Hematopoietic multipotent progenitor cell treated with erythropoietin and hydrocortisone succinate and interleukin-3 and kit ligand, for 6 days (in vitro differentiated cells): ENCODE results near the gene TPRG1.

ENCODE experiments used
- DNase-seq: peaks from one replicate; pipeline ENCODE4 v3.0.0-alpha.2; 2015

TPRG1 gene, protein sequence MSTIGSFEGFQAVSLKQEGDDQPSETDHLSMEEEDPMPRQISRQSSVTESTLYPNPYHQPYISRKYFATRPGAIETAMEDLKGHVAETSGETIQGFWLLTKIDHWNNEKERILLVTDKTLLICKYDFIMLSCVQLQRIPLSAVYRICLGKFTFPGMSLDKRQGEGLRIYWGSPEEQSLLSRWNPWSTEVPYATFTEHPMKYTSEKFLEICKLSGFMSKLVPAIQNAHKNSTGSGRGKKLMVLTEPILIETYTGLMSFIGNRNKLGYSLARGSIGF

DNA sequence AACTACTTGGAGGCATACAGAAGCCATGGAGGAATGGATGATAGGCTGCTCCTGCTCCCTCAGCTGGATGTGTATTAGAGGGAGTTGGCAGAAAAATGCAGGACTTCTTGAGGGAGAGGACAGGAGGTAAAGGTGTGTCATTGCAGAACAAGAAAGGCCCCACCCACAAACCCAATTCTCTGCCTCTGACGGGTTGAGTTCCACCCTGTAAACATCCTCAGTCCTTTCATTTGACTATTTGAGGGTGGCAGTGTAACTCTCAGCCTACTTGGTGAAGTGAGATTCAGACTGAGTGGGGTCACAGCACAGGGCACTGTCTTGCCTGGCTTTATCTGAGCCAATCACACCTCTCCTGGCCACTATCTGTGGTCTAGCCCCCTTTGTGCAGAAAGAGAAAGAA, at the start of gene TPRG1:
TPRG1 (plus strand) TSS at position 265 of the 400 bp plus-strand sequence. CDS start 35,414 bp downstream, outside the sequence.
- no peak for DNase-seq

DNA sequence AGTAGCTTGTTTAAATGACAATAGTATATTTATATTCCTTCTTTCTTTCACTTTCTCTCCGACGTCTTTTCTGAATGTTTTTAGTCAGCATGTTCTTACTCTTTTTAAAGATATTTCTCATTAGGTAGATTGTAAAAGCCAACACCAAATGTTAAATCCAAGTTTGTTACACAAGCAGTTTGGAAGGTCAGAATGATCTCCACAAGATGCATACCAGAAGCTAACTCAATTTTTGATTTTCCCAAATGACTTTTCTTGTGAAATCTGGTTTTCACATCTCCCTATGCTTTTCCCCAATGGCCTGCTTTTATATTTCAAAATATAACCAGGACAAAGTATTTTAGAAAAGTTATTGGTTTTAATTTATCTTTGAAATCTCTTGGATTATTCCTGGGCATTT, 49.7 kb upstream of the TPRG1 start:
- DNase-seq: no peak

DNA sequence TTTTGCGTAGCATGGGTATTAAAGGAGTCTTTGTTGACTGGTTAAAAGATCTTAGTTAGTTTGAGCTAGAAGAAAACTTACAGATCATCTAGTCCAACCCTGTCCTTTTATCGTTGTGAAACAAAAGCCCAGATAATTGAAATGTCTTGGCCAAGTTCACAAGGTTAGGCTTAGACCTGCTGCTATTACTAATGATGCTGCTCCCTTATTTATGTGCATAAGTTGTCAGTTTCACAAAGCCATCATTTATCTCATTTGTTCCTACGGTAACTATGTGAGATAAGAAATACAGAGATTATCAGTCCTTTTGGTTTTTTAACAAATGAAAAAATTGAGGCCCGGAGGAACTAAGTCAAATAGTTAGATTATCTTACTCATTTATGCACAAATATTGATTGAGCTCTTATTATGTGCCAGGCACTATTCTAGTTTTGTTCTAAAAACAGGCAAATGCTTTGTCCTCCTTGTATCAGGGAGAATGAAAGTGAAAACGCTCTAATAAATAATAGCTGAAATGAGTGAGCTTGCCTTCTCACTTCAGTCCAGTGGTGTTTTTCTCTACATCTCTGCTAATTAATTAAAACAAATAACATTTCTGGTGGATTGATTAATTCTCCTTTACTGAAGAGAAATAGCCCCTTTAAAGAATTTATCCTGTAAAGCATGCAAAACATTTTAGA, 49.1 kb upstream of the TPRG1 start:
- DNase-seq: no peak

DNA sequence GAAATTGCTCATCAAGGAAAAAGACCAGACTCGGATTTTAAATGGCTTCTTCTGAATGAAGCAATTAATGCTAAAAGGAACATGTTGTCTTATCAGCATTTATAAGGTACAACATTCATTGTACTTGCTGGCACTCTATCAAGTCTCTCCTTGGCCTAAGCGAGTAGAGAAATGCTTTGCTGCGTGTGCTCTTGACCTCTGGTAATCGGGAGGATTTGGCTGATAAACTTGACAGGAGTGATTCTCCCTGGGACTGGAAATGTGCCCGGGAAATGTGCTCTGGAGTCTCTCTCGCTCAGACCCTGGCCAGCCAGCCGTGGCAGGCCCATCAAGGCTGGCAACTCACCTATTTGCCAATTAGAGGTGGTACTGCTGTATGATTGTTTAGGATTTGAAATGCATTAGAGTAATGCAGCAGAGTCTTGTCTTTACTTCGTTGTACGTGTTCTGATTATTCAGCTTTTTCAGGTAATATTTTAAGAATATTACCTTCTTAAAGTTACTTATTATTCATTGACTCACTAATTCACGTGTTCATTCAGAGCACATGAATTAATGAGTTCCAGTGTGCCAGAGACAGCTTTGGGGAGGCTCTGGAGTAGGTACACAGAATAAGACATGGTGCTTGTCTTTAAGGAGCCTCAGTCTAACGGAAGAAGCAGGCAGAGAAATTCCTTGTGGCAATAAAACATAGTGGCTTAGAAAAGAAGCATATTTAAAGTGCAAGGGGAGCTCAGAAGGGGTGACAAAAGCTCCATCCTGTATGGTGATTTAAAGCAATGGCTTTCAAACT, 48.0 kb upstream of the TPRG1 start:
- DNase-seq: no peak

DNA sequence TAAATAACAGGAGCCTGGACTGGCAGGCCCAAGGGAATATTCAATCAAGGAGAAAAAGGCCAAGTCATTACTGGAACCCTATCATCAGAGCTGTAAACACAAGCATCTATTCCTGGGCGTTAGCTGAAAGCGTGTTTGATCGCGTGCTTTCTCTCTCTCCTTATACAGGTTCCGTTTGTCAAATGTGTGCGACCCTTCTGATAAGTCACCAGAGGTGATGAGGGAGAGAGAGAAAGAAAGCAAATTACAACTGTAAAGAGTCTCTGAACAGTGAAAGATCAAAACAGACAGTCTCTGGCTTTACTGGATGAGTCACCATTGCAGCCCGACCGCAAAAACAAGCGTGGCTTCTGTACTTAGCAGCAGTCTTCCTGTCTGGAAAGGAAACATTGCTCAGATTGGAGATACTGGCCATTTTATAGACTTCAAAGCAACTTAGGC, 39.5 kb upstream of the TPRG1 start:
- DNase-seq: peak; percentile 83

DNA sequence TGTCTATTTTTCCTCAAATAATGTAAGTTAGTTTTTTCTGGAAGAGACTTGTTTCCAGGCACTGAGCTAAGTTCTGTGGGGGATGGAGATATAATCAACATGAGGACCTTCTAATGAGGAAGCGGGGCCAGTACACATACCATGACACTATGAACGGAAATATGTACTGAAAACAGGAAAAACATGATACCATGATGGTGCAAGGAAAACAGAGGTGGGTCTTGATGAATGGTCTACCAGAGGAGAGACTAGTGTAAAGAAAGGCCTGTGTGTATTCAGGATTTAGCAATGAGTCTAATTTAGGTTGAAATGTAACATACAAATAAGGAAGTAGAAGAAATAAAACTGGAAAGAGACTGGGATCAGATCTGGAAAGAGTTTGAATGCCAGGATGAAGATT, 38.9 kb upstream of the TPRG1 start:
- DNase-seq: no peak

DNA sequence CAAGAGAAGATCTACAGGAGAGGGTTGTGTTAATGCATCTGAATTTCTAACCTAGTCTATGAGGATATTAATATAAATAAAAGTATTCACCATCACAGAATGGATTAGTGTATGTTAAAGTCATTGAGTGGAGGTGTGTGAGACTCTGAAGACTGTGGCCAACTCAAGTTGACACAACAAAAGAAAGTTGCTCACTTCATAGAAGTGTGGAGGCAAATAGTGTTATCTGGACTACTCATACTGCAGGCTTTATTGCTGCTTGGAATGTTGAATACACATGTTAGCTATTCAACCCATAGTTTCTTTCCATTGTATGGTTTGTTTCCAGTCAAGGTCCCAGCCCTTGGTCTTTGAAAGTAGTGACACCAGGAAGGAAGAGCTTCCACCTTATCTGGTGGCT, 38.0 kb upstream of the TPRG1 start:
- DNase-seq: no peak

DNA sequence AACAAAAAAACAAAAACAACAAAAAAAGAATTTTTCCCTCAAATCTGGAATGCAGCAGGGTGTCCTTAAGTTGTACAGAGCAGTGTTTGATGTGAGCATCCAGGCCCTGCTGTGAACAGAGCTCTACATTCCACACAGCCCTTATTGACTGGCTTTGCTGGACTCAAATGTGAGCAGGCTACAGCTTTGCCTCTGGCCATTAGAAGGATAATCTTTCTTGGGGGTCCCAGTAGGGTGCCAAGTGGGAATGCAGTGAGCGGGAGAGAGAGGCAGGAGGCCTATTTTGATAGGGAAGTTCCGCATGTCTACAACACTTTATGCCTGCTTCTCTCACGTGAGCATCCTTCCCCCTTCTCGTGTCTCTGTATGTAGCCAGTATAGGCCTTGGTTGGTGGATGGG, 34.4 kb upstream of the TPRG1 start:
- no peak for DNase-seq

DNA sequence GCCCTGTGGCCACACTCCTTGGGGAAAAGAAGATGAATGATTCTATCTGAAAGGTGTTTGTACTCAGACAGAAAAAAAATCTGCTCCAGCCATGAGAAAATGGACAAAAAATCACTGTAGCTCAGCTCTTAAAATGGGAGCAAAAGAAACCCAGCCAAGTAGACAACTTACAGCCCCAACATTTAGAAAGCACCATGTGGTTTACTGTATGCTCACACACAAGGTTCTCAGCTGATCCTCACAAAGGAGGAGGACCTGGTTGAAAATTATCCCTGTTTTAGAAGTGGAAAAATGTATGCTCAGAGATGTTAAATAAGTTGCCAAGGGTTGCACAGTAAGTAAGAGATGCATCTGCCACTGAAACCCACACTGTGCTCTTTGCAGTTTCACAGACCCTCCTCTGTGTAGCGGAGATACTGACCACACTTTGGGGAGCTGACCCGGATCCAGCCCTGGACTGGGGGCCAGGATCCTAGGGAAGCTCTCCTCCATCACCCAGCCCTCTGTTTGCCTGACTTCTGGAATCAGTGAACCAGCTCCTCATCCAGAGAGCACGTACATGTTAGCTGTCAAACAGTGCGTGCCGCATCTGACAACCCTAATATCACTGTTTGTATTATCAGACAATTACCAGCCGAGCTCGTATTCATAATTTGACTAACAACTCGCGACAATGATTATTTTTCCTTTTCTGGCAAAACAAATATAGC, 32.7 kb upstream of the TPRG1 start:
- no peak for DNase-seq

DNA sequence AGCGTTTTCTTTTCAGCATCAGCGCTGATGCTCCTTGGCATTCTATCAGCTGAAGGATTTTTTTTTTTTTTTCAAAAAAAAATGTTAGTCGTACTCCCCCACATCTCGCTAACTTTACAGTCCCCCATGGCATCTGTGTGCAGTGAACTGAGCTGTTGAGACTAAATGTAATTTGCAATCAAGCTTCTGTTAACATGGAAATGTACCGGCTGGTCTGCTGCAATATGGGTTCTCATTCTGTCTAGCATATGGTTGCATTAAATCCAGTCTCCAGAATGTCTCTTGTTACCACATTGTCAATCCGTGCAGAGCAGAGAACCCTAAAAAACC, 32.2 kb upstream of the TPRG1 start:
- no peak for DNase-seq

DNA sequence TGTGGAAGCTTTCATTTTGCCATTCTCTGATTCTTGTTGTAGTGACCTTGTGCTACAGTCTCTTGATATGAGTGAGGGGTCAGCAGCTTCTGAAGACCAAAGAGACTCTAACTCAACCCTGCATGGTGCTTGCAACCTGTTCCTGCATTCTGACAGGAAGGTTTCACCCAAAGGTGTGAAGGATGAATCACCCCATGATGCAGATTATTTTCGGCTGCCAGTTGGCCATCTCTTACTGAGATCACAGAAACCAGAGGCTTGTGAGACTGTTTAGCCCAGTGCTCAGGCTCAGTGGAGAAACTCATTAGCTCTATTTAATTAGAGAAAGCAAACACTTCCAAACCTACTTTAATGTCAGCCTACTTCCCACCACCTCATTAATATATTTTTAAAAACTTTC, 29.2 kb upstream of the TPRG1 start:
- DNase-seq: no peak

DNA sequence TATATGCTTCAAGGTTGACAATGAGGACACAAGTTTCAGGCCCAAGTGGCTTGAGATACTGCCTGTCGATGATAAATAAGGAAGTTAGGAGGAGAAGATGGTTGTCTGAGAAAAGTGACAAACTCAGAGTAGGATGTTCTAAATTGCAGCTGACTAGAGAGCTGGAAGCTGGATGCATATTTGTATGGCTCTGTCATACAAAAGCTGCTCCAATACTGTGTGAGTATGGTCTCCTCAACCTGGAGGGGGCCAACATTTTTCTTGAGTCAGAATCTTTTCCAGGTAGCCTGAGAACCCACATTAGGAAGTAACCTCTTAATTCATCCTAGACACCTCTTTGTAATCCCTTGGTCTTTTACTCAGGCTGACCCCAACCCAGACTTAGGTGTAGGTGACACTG, 28.4 kb upstream of the TPRG1 start:
- DNase-seq: no peak

DNA sequence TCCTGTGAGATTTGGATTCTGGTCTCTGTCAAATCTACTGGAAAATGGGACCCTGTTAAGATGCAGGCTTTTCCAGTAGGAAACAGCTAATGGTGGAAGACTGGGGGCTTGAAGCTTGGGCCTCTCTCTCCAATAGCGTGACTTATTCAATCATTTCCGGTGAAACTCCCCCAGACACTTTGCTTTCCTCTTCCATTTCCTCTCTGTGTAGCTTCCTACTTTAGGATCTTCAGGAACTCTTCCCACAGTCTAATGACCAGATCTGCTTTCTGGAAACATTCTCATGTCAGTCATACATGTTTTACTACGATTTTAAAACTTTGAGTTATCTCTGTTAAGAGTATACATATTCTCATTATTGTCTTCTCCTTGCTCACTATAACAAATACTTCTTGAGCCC, 28.0 kb upstream of the TPRG1 start:
- DNase-seq: no peak

DNA sequence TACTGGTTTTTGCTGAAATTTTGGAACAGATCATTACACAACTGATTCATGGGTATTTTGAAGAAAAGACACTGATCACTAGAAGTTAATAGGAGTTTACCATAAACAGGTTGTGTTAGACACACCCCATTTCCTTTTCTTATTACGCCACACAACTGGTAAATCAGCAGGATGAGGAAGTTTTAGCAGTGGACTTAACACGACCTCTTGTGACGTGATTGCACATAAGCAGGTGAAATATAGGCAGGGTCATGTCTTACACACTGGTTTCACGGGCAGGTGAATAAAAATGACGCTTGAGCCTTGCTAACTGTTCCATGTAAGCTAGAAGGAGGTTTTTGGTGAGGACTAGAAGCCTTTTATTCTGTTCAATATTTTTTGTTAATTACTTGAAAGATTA, 27.1 kb upstream of the TPRG1 start:
- DNase-seq: peak; percentile 67

DNA sequence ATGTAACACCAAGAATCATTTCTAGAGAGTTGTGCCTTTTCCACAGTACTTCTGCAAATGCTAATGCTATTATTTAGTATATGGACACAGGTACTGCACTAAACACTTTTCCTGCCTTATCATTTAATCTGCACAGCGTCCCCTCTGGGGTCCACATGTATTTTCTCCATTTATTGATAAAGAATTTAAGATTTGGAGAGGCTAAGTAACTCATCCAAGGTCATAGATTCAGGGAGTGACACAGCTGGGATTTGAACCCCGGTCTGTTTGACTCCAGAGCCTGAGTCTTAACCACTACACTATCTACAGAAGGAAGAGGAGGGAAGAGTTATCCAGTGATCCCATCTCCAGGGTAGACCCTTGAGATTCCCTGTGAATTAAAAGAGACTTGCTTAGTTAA, 24.9 kb upstream of the TPRG1 start:
- DNase-seq: no peak

DNA sequence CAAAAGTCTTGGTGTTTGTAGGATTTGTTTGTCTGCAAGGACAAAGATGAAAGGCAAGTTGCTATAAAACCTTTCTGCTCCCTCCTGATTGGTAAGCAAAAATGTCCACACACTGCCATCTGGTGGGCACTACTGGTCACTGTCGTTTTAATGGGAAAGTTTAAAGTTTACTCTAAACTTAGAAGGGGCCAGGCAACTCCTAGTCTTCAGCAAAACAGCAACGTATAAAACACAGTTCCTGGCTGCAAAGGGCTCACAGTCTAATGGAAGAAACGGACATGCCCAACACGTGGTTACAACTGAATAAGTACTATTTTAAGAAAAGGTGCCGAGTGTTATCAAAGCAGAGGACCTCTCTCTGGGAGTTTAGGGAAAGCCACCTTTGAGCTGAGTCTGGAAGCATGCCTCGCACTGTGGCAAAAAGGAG, 23.7 kb upstream of the TPRG1 start:
- DNase-seq: peak; percentile 77

DNA sequence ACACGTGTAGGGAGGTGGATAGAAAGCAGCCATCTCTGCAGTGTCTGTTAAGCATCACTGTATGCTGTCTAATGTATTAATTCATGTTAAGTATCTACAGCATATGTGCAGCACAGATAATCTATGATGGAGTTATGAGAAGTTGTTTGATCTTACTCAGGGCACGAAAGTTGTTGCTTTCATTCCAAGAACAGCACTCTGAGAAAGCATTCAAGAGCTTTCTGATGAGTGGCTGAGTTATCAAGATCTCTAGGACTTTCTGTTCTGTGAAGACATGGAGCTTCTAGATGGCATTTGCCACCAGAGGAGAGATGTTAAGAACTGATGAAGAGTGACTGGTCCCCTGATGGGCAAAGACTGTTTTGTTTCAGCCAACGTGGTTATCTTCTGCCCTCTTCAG, 22.6 kb upstream of the TPRG1 start:
- DNase-seq: no peak

DNA sequence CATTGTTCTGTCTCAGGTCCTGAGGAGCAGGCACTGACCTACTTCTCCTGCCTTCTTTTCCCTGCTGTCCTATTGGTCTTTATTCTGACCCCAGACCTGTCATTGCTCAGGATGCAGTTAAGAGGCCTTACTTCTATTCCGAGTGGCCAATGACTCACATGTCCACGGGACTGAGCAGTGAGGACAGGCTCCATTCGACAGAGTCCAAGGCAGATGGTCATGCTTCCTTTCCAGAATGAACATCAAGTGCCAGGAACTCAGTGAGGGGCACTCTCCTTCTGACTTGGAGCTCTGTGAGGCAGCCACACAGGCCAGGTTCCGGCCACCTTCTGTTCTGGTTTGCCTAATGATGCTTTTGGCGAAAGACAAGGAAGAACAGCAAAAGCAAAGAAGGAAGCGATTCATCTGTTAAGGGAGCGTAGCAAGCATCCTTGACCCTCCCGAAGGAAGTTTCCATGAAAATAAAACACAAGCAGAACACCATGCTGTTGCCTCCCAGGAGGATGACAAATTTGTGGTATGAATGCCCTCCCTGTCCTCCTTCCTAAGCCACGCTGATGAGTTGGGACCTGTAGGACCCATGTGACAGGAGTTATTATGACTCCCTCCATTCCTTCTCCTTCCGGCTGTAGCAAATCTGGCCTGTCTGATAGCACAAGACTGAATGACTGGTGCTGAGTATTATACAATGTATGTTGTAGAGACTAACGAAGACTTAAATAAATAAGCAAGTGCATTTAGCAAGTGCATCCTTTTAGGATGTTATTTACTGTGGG, 14.4 kb upstream of the TPRG1 start:
- DNase-seq: no peak

DNA sequence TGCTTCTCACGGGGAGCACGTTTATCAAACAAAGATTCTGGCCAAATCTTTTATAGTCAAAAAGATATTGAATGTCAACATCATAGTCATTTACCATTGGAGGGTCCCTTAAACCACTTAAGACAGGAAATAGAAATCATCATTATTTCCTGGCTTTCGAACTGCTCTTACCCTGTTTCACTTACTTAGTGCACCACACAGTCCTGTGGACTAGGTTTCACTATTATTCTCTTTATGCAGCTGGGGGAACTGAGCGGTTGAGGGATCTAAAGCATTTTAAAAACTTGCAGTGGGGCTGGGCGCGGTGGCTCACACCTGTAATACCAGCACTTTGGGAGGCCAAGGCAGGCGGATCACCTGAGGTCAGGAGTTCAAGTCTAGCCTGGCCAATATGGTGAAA, 13.7 kb upstream of the TPRG1 start:
- no peak for DNase-seq

DNA sequence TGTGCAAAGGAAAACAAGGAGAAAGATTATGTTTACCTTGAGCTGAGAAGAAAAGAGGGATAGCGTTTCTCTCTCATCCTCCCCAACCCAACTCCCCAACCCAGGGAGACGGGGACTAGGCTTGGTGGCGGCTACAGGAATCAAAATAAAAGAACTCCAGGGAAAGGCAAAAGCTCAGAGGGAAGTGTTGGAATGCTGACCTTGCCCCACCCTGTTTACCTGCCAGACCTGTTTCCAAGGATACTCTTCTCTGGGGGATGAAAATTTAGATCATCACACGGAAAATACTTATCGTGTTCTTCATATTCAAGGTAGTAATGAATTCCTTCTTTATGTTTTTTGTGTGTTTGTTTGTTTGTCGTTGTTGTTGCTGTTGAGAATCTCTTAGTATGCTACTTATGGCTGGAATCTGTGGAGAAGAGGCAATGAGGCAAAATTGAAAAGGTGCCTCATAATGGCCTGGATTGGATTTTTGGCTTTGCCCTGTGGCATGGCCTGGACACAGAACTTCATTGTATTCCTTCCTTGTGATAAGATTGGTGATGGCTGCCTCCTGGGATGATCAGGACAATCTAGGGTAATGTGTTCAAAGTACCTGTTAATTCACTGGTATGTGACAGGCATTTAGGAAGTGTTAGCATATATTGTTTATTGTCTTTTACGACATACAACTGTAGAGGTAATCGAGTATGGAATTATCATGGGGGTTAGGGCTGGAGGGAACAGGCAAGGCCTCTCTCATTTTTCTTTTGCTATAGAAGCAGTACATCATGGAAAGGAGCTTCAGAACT, 11.1 kb upstream of the TPRG1 start:
- DNase-seq: no peak

DNA sequence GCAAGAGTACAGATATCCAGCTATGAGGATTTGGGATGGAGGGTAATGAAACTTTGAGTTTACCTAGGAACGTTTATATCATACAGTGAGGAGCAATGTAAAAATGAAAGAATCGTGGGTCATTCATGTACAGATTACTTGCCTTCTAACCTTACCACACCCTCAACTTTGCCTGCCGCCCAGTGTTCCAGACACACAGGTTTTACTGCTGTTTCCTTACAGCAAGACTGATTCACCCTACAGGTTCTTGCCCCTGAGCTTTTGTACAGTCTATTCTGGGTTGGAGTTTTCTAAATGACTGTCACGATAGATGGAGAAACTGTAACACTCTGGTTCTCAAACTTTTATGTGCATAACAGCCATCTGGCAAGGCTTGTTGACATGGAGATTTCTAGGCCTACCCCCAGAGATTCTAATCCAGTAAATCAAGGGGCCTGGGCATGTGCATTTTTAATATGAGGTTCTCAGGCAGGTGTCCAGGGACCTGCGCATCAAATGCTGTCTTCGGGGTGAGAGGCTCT, 6.6 kb upstream of the TPRG1 start:
- DNase-seq: no peak

DNA sequence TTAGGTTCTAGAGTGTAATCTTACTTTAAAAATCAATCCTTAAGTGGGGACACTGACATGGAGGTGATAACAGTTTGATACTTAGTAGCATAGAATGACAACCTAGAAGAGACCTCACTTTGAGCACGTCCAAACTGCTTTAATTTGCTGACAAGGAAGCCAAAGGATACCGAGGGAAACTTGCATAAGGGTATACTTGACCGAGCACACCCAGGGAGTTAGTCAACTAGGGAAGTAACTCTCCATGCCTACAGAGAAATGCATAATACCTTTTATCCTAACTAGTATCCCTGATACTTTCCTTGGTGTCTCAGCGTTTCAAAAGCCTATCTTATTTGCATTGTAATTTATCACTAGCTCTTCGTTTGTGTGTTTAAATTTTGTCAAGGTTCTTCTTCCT, 5.5 kb upstream of the TPRG1 start:
- DNase-seq: no peak
